Loucy (cell line): Measurements from ENCODE around the gene TP53I11.

Experiments used
- H2AFZ ChIP-seq: fragments of 200-600 bp; sonication (generic); 2 replicates; pipeline ENCODE4 v1.6.0; 2016; ENCODE audit warnings: antibody characterized with exemption, mild to moderate bottlenecking, low read length, moderate library complexity
- H3F3A ChIP-seq: fragments of 200-600 bp; 2 replicates; pipeline ENCODE4 v1.6.0; 2016; ENCODE audit warnings: antibody characterized with exemption, low read depth, mild to moderate bottlenecking
- H3K27me3 ChIP-seq: fragments of 200-600 bp; sonication (generic); 2 replicates; pipeline ENCODE4 v1.6.1; 2014; ENCODE audit warnings: low read length, mild to moderate bottlenecking; ENCODE audit not compliant: insufficient read depth, poor library complexity, severe bottlenecking
- H3K36me3 ChIP-seq: fragments of 200-600 bp; sonication (generic); 2 replicates; pipeline ENCODE4 v1.6.1; 2016; ENCODE audit warnings: low read length; ENCODE audit not compliant: insufficient read depth
- H3K4me1 ChIP-seq: fragments of 200-600 bp; sonication (generic); 2 replicates; pipeline ENCODE4 v1.5.1; 2014; ENCODE audit warnings: low read length, mild to moderate bottlenecking; ENCODE audit not compliant: insufficient read depth, poor library complexity, severe bottlenecking
- H3K4me2 ChIP-seq: fragments of 200-600 bp; sonication (generic); 2 replicates; pipeline ENCODE4 v1.6.0; 2014; ENCODE audit warnings: antibody characterized with exemption, low read length, low read depth, mild to moderate bottlenecking; ENCODE audit not compliant: poor library complexity, severe bottlenecking
- H3K4me3 ChIP-seq: fragments of 200-600 bp; sonication (generic); 2 replicates; pipeline ENCODE4 v1.5.1; 2014; ENCODE audit warnings: low read length, mild to moderate bottlenecking, mixed read lengths; ENCODE audit not compliant: poor library complexity, severe bottlenecking
- H3K79me2 ChIP-seq: fragments of 200-600 bp; sonication (generic); 2 replicates; pipeline ENCODE4 v1.6.1; 2014; ENCODE audit warnings: low read length; ENCODE audit not compliant: insufficient read depth
- H3K9ac ChIP-seq: fragments of 200-600 bp; sonication (generic); 2 replicates; pipeline ENCODE4 v1.6.0; 2014; ENCODE audit warnings: mild to moderate bottlenecking, low read depth, low read length, moderate library complexity; ENCODE audit not compliant: poor library complexity, severe bottlenecking
- H3K9me2 ChIP-seq: fragments of 200-600 bp; sonication (generic); replicated peaks from 2 replicates; pipeline ENCODE4 v1.6.1; 2016; ENCODE audit warnings: low read depth, low read length, mixed read lengths
- H3K9me3 ChIP-seq: fragments of 200-600 bp; sonication (generic); 2 replicates; pipeline ENCODE4 v1.6.1; 2014; ENCODE audit warnings: mild to moderate bottlenecking, antibody characterized with exemption, low read length, low read depth; ENCODE audit not compliant: insufficient read depth
- H4K20me1 ChIP-seq: fragments of 200-600 bp; sonication (generic); 2 replicates; pipeline ENCODE4 v1.6.0; 2014; ENCODE audit warnings: antibody characterized with exemption, low read length, mild to moderate bottlenecking; ENCODE audit not compliant: insufficient read depth, poor library complexity, severe bottlenecking
- EZH2phosphoT487 ChIP-seq: fragments of 200-600 bp; IDR thresholded peaks from 2 replicates; pipeline ENCODE4 v1.6.1; 2018; ENCODE audit warnings: antibody characterized with exemption, mild to moderate bottlenecking, moderate library complexity, borderline replicate concordance
- TF ChIP-seq, protein P1 (sequence below): fragments of 200-600 bp; sonication (generic); conservative IDR thresholded peaks from 2 replicates; pipeline ENCODE4 v1.5.1; 2014; ENCODE audit warnings: mild to moderate bottlenecking, antibody characterized with exemption, low read length

The TP53I11 gene

GRCh38 chr11:44973632-44974401, 23.1 kb upstream of the TP53I11 start:
- Histone ChIP-seq H3K4me1 (peaks cover 46% of the 10 kb centered on the region), H3K9me3 (no peaks in the 10 kb centered on the region), H3K36me3 (no peaks in the 10 kb centered on the region), H3K4me2 (peak overlapping the region; percentile 44), H2AFZ (0 out of 2 replicates have a peak overlapping the region, but pooled peaks have one; percentile 25), H4K20me1 (no peaks in the 10 kb centered on the region), H3K27me3 (no peaks in the 10 kb centered on the region), H3K9me2 (no peaks in the 10 kb centered on the region), H3K79me2 (no peaks in the 10 kb centered on the region), H3K9ac (peak overlapping the region; percentile 25), H3K4me3 (no peak overlapping the region), H3F3A (no peaks in the 10 kb centered on the region)
- no peak for TF ChIP-seq EZH2phosphoT487
- TF ChIP-seq, protein P1, sequence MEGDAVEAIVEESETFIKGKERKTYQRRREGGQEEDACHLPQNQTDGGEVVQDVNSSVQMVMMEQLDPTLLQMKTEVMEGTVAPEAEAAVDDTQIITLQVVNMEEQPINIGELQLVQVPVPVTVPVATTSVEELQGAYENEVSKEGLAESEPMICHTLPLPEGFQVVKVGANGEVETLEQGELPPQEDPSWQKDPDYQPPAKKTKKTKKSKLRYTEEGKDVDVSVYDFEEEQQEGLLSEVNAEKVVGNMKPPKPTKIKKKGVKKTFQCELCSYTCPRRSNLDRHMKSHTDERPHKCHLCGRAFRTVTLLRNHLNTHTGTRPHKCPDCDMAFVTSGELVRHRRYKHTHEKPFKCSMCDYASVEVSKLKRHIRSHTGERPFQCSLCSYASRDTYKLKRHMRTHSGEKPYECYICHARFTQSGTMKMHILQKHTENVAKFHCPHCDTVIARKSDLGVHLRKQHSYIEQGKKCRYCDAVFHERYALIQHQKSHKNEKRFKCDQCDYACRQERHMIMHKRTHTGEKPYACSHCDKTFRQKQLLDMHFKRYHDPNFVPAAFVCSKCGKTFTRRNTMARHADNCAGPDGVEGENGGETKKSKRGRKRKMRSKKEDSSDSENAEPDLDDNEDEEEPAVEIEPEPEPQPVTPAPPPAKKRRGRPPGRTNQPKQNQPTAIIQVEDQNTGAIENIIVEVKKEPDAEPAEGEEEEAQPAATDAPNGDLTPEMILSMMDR: no peak

- Histone ChIP-seq H3K9me3 (no peaks in the 10 kb centered on the region), H3K36me3 (no peaks in the 10 kb centered on the region), H3K4me3 (no peak overlapping the region), H3K4me1 (peaks cover 37% of the 10 kb centered on the region), H4K20me1 (no peaks in the 10 kb centered on the region), H3K27me3 (no peaks in the 10 kb centered on the region), H3F3A (no peaks in the 10 kb centered on the region), H3K79me2 (no peaks in the 10 kb centered on the region), H2AFZ (no peak overlapping the region), H3K4me2 (no peak overlapping the region), H3K9ac (peak overlapping the region; percentile 25), H3K9me2 (no peaks in the 10 kb centered on the region)
- TF ChIP-seq EZH2phosphoT487: no peak
- TF ChIP-seq, protein P1: no peak
Observed at GRCh38 chr11:44972746-44973435, 22.2 kb upstream of the TP53I11 start.

- no peaks in the 10 kb centered on the region for H4K20me1 ChIP-seq
- peaks cover 21% of the 10 kb centered on the region for H3K4me1 ChIP-seq
- H3K79me2 ChIP-seq: no peaks in the 10 kb centered on the region
- no peaks in the 10 kb centered on the region for H3K27me3 ChIP-seq
- no peak overlapping the region for H2AFZ ChIP-seq
- no peak overlapping the region for H3K9ac ChIP-seq
- no peaks in the 10 kb centered on the region for H3F3A ChIP-seq
- H3K36me3 ChIP-seq: no peaks in the 10 kb centered on the region
- H3K4me2 ChIP-seq: no peak overlapping the region
- TF ChIP-seq EZH2phosphoT487: no peak
- TF ChIP-seq, protein P1: no peak
- no peaks in the 10 kb centered on the region for H3K9me2 ChIP-seq
- H3K4me3 ChIP-seq: no peak overlapping the region
- H3K9me3 ChIP-seq: no peaks in the 10 kb centered on the region
Observed at GRCh38 chr11:44971185-44971584, 20.5 kb upstream of the TP53I11 start.
